ENCODE results near the gene SCCPDH.

DNA sequence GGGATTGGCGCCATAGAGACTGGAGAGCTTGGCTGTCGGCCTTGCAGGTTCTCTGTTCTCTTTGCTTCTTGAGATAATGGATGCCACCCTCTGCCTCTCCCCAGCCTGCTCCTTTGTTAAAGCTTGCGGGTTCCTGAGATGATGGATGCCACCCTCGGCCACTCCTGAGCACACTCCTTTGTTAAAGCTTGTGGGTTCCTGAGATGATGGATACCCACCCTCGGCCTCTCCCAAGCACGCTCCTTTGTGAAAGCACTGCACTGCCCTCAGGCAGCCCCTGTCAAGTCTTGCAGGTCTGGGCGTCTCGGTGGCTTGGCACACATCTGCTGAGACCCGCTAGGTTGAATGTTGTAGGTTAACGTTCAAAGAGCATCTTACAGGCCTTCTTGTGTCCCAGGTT, 76.5 kb downstream of the SCCPDH start:
- TF ChIP-seq, protein P1, sequence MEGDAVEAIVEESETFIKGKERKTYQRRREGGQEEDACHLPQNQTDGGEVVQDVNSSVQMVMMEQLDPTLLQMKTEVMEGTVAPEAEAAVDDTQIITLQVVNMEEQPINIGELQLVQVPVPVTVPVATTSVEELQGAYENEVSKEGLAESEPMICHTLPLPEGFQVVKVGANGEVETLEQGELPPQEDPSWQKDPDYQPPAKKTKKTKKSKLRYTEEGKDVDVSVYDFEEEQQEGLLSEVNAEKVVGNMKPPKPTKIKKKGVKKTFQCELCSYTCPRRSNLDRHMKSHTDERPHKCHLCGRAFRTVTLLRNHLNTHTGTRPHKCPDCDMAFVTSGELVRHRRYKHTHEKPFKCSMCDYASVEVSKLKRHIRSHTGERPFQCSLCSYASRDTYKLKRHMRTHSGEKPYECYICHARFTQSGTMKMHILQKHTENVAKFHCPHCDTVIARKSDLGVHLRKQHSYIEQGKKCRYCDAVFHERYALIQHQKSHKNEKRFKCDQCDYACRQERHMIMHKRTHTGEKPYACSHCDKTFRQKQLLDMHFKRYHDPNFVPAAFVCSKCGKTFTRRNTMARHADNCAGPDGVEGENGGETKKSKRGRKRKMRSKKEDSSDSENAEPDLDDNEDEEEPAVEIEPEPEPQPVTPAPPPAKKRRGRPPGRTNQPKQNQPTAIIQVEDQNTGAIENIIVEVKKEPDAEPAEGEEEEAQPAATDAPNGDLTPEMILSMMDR (IDR thresholded peaks at IDR 0.05; ENCODE audit: low read depth, low read length, missing input control), result no peak
- no peak for TF ChIP-seq YY1 (IDR thresholded peaks at IDR 0.05)
- no peak for TF ChIP-seq JUND (IDR thresholded peaks at IDR 0.05)
- TF ChIP-seq SP1 (IDR thresholded peaks at IDR 0.05), result no peak
- no peak for TF ChIP-seq TAF1 (conservative IDR thresholded peaks at IDR 0.05)

Data from liver (tissue), 3 donors.